DMS153 treated with DMSO at 0.1 percent for 48 hours (cell line): Measurements from ENCODE around the gene KRT38.
"Not testable (repeated sequence)": the region's sequence is repeated elsewhere in the genome, so short reads cannot be mapped to it uniquely, and the experiment has no call there.

Experiments used
- DNase-seq: peaks from one replicate; lab custom pipeline; 2025; ENCODE audit not compliant: unreplicated experiment; lab: John Stamatoyannopoulos, UW

The KRT38 gene

DNA sequence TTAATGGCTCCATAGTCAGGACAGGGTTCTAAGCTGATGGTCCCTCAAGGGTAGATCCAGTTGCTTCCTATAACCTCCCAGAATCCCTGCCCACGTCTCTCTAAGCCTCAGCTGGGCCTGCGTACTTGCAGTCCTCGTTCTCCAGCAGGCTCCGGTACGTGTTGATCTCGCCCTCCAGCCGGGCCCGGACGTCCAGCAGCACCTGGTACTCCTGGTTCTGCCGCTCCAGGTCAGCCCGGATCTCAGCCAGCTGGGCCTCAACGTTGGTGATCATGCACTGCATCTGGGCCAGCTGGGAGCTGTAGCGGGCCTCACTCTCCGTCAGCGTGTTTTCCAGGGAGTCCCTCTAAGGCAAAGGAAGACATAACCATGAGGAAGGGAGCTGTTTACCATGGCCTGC, 21.9 kb upstream of the KRT38 start:
- no peak for DNase-seq

DNA sequence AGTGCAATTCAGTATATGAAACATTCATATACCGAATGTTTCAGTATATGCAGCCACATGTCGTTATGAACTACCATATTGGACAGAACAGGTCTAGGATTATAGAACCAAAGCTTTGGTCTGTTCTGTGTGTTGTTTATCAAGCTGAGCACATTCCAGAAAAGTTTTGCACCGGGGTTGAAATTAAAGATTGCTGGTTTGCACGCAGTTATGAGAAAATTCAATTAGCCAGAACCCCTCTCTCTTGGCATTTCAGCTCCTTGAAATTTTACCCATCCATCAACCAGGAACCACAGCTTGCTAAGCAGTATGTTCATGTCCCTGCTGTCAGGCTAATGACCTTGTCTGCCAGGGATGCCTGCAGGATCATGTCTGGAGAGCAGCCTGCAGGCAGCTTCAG, 16.9 kb upstream of the KRT38 start:
- DNase-seq: no peak

DNA sequence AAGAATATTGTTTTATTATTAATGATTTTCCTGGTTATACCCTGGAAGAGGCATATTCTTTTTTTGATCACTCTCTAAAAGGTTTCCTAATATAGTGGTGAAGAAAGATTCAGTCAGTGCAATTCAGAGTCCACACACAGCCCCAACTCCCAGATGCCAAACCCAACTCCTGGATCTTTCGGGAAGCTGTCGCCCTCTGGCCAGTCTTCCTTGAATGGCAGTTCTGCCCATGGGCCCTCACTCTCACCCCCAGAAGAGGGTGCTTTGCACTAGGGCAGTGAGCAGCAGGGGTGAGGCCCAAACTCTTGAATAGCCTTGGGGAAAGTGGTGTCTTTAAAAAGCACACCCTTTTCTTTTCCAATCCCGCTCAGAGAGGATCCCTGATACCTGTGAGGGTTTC, 15.4 kb upstream of the KRT38 start:
- DNase-seq: no peak

DNA sequence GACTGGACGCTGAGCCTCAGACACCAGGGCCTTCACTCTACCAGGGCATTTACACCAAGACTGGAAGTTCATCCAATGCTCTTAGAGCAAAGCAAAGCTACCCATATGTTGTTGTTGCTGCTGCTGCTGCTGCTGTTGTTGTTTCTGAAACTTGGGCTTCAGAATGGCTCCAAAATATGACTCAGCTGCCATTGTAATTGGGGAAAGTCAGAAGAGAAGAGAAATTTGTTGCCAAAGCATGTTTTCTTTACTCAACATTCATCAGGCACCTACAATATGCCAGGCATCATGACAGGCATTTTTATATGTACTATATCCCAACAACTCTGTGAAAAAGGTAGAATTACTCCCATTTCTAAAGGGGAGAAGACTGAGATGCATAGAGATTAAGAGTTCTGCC, 14.5 kb upstream of the KRT38 start:
- DNase-seq: no peak

DNA sequence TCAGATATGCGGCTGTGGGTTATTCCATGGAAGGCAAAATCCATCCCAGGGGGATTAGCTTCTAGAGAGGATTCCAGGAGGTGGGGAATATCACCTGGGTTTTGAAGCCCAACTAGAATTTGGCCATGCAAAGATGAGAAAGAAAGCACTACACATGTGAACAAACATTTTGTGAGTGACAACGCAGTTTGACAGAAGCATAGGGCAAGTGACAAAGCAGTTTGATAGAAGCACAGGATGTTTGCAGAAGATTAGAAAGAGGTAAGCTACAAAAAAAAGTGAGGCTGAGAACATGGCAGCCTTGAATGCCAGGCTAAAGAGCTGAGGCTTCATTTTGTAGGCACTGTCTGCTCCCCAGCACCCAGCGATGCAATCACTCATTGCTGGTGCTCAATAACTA, 12.3 kb upstream of the KRT38 start:
- DNase-seq: no peak

DNA sequence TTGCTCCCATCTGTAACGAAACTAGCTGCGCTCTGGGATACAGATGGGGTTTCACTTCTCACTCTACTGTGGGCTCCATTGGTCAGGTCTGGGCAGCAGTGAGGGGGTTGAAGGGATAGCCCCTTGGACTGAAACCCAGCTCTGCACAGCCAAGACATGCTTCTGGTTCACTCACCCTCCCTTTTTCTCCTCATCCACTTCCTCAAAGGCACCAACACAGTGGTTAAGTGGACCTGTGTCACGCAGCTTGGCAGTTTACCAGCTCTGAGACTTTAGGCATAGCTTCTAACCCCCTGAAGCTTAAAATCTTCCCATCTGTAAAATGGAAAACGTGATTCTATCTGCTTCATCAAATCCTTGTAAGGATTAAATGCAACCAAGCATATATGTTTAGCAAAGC, 11.5 kb upstream of the KRT38 start:
- no peak for DNase-seq

DNA sequence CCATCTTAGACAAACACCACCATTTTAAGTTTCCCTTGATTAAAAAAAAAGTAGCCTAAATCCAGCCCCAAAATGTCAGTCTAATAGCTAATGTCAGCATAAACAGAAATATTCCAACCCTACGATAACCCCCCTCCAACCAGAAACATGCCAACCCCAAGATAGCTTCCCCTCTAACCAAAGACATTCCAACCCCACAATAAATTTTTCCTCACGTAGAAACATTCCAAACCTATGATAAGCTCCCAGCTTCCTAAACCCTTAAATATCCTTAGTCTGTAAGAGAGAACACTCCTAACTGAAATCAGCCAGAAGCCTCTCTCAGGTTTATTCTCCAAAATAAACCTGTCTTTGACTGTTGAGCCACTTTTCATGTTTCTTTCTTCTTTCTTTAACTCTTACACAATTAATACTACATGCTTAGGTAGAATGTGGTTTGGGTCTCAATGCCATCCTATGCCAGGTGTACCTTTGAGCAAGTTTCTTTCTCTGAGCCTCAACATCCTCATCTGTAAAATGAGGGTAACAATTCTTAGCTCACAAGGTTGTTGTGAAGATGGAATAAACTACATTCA, 10.5 kb upstream of the KRT38 start:
- DNase-seq: no peak

DNA sequence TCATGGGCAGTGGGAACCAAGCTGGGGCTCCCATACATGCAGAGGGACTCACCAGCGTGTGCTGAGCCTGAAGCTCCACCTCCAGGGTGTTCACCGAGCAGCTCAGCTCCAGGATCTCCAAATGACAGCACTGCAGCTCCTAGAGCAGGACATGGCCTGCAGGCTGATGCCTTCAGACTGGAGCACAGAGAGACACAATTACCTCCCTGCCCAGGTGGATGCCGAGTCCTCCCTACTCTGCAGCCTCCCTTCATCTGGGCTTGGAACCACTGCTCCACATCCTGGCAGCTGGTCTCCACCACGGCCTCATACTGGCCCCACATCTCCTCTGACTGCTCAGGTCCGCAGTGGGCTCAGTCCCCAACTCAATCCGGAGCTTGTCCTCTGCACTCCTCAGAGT, 8.2 kb upstream of the KRT38 start:
- no peak for DNase-seq

DNA sequence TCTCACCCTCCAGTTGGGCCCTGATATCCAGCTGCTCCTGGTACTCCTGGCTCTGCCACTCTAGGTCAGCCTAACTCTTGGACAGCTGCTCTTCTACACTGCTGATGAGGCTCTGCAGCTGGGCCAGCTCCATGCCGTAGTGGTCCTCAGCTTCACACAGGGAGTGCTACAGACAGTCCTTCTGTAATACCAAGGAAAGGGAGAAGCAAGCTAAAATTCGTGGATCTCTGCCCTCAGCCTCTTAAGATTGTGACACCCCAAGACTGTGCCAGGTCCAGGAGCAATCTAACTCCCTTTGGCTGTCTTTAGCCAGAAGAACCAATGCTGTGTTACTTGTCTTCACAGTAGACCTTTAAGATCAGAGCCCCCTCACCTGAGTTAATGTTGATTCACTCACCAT, 7.7 kb upstream of the KRT38 start:
- DNase-seq: no peak

DNA sequence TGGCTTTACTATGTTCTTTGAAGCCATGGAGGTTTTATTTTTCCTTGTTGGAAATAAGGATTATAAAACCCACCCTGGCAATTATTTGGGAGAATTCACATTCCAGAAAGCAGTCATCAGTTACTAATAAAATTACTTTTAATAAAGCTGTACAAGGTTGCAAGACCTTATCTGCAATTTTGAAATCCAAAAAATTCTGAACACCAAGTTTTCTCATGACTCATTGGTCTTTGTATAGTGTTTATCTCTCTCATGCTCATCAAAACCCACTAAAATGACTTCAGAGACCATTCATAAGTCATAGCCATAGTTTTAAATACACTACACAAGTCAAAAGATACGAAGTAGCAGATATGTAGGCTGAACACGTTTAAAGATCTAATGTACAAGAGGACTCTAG, 6.0 kb upstream of the KRT38 start:
- no peak for DNase-seq

DNA sequence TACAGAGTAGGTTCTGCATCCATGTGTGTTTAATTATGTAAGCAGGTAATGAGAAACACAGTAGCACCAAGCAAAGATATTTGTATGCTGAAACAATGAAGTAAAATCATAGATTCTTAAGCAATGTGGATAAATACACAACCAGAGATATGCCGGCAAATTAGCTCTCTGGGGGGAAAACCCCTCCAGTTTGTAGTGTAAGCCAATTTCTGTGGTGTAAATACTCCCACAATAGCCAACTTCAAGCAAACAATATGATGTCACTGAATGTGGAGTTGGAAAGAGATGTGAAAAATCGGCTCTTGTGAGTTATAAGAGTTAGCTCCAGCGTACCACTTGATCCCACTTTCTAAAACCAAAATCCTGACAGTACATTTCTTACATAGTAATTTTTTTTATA, 3.9 kb upstream of the KRT38 start:
- DNase-seq: no peak

DNA sequence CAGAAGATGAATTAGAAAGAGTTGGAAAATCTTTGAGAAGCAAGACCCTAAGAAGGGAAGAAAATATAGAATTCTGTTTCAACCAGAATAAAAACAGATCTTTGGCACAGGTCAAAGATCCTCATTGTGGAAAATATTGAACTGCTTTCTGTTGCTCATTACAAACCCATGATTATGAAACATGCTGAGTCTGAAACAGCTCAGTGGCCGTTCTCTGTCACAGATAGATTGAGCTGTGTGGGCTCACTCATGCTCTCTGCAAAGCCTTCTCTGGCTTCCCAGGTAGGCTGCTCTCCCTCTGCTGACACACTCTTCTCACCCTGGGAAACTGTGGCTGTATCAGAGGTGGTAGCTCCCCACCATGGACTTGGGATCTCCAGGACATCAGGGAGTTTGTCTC, 3.4 kb upstream of the KRT38 start:
- DNase-seq: no peak

DNA sequence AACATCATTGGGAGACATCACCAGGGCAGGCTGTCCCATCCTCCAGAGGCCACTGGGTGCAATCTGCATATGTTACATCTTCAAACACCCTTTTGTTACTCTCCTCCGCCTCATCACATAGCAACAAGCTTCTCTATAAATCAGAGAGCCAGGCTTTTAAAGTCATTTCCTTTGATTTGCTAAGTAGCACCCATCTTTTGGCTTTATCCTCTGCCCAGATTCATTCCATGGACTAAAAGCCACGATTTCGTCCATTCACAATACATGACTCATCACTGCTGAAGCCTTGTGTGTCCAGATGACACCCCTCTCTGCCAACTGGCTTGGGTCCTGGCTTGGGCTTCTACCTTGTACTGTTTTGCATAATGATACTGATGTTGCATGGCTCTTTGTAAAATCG, 2.0 kb upstream of the KRT38 start:
- no peak for DNase-seq

DNA sequence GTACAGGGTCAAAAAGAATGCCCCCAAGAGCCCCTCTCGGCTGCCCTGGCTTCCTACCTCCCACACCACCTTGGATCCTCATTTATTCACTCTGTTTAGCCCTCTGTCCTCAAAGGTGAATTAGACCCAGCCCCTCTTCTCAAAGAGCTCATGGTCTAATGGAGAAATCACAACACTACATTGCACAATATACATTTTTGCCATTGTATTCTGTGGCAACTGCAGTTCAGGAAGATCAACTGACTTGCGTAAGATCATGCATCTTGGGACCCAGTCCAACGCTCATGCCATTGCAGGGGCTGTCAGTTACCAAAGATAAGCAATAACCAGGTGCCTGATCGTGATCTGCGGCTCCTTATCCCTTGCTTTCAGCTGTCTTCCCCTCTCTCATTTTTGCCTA, 1.4 kb downstream of the KRT38 start:
- no peak for DNase-seq

DNA sequence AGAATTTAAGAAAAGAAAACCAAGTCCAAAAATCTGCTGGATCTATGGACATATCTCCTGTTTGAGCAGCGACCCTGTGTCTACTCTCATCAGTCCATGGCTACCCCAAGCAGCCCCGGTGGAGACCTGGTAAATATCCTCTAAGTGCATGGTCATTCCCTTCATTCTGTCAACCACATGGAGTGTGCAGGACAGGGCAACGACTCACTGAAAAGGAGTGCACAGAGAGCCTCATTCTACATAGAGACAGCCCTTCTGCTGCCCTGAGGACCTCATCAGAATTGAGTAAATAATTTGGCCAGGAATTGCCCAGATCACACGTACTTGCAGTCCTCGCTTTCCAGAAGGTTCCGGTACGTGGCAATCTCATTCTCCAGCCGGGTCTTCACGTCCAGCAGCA, 3.0 kb downstream of the KRT38 start:
- DNase-seq: no peak

DNA sequence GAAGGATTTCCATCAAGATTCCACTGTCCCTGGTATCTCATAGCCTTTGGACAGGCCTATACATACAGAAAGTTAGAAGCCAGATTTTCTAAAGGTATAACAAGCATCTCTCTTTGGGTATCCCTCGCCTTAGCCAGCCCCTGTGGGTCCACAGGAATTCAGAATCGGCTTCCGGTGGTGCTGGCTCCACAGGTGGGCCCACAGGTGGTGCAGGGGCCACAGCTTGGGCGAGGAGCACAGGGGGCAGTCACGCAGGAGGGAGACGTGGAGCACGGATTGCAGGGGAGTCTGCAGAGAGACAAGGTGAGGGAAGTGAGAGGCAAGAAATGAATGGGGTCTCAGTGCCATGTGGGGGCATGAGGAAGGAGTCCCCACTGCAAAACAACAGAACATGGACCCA, 3.5 kb downstream of the KRT38 start:
- DNase-seq: no peak

DNA sequence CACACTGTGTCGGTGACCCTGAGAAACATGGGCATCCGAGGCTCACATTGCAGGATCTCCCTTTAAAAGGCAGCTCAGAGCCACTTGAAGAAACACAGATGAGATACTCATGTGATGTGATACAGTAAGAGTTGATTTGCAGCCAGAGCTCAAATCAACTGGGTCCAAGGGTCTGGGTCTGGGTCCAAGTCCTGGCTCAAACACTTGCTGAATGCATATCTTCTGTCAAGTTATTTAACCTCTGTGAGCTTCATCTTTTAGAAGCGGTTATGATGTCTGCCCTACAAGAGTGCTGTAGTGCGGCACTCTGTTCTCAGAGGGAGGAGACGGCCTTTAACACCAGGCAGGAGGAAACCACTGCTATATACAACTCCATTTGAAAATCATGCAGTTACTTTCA, 6.4 kb downstream of the KRT38 start:
- no peak for DNase-seq

DNA sequence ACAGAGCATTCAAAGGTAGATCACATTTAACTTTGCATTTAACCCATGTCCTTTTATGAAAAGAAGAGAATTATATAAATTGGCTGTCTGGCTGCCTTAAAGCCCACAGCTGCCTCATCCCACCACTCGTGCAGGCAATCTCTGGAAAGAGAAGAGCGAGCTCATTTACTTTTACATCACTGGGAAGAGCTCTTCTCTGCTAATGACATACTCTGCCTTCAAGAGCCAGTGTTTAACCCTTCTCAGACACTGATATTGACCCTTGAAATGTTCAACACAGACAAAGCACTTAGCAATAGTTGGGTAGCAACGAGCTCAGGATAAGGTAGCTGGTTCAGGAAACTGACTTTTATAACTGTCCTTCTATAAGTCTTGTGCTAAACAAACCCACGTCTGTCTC, 6.8 kb downstream of the KRT38 start:
- no peak for DNase-seq

DNA sequence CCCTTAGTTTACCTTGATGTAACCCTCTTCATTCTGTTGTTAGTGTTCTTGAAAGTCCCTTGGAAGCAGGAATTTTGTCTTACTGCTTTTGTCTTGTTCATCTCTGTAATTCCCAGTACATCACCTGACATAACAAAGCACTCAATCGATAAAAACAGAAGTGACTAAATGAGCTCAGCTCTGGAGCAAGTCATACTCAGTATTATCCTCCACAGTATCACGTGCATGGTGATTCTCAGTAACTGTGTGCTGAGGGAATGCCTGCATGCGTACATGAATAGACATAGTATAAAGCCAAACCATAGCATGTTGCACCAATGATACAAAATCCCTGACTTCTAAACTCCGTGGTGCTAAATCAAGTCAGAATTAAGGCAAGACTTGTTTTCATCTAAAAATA, 7.2 kb downstream of the KRT38 start:
- DNase-seq: no peak

DNA sequence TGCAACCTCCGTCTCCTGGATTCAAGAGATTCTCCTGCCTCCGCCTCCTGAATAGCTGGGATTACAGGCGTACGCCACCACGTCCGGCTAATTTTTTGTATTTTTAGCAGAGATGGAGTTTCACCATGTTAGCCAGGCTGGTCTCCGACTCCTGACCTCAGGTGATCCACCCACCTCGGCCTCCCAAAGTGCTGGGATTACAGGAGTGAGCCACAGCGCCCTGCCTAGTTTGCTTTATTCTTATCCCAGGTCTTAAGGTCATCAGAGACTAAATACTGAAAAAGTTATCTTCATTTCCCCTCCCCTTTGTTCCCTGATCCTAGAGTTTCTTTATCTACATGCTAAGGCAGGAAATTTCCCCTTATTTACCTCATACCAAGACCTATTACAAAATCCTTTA, 10.4 kb downstream of the KRT38 start:
- not testable (repeated sequence) for DNase-seq

DNA sequence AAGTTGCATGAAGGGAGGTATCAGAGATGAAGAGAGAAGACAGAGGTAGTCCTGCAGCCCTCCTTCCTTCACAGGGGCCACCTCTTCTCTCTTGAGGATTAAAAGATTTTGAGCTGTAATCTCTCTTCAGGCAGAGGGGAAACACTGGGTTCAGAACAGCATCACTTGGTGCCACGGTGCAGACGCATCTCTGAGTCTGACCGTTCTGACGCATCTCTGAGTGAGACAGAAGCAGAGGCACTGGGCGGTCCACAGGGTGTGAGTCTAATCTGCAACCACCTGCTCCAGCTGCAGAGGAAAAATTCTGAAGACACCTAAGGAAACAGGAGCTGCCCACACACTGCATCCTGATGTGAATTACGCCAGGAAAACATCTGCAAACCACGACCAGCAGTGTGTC, 11.1 kb downstream of the KRT38 start:
- DNase-seq: no peak

DNA sequence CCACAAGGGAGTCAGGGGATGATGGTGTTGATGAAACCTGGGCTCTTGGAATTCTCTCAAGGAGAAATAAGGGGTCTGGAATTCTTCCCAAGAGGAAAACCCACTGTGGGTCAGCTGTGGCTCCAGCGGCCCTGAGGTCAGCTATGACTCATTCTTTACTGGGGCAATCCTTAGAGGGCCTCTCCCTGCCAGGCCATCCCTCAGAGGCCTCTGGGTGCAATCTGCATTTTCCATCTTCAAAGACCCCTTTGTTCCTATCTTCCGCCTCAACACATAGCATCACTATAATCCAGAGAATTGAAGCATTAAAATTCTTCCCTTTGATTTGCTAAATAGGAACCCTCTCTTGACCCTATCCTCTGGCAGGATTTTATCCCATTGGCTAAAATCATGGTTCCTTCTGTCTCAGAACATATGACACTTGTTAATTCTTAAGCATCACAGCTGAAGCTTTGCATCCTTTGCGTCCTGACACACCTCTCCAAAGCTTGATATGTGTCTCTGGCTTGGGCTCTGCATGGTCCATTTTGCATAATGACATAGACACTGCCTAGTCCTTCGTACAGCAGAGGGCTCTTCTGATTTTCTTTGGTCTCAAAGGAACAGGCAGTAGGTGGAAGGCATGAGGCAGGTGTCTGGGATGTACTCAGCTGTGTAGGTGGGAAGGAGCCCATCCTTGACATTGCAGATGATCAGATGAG, 12.0 kb downstream of the KRT38 start:
- no peak for DNase-seq

DNA sequence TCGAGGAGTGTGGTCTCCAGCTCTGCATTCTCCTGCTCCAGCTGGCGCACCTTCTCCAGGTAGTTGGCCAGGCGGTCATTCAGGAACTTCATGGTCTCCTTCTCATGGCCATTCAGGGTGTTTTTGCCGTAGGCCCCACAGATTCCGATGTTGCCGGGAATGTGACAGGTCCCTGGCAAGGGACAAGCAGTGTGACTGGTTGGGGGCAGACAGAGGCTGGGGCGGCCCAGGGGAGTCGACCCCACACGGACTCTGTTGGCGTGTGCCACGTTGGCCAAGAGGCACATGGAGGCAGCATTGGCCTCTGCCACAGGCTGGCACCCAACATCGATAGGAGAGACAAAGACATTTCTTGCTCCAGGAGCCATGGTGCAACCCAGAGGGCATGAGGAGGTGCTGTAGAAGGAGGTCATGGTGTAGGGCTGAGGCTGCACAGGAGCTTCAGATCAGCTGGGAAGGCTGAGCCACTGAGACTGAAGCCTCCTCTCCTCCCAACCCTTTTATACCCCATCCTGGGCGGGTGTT, 16.6 kb downstream of the KRT38 start, which contains the start of gene KRT37:
Gene KRT37 (minus strand): TSS at position 475 of the 525 bp plus-strand sequence. CDS start 62 bp downstream, at position 413.
- no peak for DNase-seq
